ENCODE results near the gene NCKAP5L. TPM values are rescaled to one million over a fixed set of nuclear protein-coding genes. Genes with fewer than 3 reads are reported as not detected.
"Not testable (repeated sequence)": the region's sequence is repeated elsewhere in the genome, so short reads cannot be mapped to it uniquely, and the experiment has no call there.

Gene NCKAP5L
- total RNA-seq, 1 experiment from 2014 or later: 4.9 TPM

DNA sequence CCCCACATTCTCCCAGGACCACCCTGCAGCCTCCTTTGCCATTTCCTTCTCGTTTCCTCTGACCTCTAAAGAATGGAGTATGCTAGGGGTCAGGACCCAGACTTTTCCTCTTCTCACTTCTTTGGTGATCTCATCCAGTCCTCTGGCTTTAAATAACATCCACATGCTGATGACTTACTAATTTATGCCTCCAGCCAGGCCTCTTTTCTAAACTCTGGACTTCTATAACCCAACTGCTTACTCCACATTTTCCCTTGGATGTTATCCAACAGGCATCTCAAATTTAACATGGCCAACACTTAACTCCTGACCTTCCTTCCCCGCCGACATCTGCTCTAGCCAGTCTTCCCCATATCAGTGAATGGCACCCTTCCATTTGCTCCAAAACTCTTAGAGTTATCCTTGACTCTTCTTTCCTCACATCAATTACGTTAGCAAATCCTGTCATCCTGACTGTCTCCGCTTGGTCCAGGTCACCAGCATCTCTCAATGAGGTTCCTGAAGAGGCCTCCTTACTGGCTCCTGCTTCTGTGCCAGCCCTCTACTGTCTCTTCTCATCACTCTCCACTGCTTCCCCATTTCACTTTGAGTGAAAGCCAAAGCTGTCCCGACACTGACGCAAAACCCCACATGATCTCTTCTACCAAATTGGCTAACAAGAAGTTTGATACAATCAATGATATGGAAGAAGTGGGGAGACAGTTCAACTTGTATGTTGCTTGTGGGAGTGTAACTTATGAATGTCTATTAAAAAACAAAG is 44.1 kb downstream of the NCKAP5L start:
- DNase-seq (ENCODE audit: low spot score): peak; percentile 27

DNA sequence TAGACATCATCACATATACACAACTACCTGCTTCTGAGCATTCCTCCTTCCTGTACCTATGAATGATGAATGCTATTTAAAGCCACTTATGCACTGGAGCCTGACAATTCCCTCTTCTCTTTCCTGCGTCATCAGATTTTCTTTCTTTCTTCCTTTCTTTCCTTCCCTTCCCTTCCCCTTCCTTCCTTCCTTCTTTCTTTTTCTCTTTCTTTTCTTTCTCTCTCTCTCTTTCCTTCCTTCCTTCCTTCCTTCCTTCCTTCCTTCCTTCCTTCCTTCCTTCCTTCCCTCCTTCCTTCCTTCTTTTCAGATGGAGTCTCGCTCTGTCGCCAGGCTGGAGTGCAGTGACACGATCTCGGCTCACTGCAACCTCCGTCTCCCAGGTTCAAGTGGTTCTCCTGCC is 47.3 kb downstream of the NCKAP5L start:
- not testable (repeated sequence) for DNase-seq (ENCODE audit: low spot score)

DNA sequence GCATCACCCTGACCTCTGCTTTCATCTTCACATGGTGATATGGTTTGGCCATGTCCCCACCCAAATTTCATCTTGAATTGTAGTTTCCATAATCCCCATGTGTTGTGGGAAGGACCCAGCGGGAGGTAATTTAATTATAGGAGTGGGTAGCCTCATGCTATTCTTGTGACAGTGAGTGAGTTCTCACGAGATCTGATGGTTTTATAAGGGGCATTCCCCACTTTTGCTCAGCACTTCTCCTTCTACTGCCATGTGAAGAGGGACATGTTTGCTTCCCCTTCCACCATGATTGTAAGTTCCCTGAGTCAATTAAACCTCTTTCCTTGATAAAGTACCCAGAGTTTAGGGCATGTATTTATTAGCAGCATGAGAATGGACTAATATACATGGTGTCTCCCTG is 48.6 kb downstream of the NCKAP5L start:
- DNase-seq (ENCODE audit: low spot score): no peak

- peak; percentile 53 for DNase-seq (ENCODE audit: low spot score)
Observed at GRCh38 chr12:49777800-49778748, 50.1 kb downstream of the NCKAP5L start.

GRCh38 chr12:49777341-49777740 is 50.9 kb downstream of the NCKAP5L start:
- DNase-seq (ENCODE audit: low spot score): no peak

DNA sequence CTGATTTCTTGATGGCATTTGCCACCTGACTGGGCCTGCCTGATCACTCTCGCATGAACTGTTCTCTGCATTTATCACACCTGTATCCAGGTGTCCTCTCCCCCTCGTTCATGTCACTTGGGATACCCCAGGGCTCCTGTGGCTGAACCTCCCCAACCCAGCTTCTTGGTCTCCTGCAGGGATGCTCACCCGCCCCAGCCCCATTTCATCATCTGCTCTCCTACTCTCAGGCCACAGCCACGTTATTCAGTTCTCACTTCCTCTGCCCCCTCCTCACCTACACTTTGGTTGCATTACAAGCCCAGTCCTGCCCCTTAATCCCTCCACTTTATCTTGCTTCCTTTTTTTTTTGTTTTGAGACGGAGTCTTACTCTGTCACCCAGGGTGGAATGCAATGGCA is 51.4 kb downstream of the NCKAP5L start:
- no peak for DNase-seq (ENCODE audit: low spot score)

- DNase-seq (ENCODE audit: low spot score): peak; percentile 66
Observed at GRCh38 chr12:49776413-49776812, 51.8 kb downstream of the NCKAP5L start.

- not testable (repeated sequence) for DNase-seq (ENCODE audit: low spot score)
Observed at GRCh38 chr12:49773102-49773501, 55.1 kb downstream of the NCKAP5L start.

GRCh38 chr12:49767333-49767732 is 60.9 kb downstream of the NCKAP5L start:
- DNase-seq (ENCODE audit: low spot score): no peak

DNA sequence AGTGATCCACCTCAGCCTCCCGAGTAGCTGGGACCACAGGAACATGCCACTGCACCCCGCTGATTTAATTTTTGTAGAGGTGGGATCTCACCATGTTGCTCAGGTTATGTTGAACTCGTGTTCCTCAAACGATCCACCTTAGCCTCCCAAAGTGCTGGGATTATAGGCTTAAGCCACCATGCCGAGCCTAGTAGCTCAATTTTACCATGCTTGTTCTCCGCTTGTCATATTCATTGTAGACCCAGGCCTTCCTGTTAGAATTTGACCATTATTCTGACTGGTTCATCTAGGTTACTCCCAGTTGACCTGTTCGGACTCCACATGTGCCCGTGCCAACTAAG is 62.1 kb downstream of the NCKAP5L start:
- no peak for DNase-seq (ENCODE audit: low spot score)

DNA sequence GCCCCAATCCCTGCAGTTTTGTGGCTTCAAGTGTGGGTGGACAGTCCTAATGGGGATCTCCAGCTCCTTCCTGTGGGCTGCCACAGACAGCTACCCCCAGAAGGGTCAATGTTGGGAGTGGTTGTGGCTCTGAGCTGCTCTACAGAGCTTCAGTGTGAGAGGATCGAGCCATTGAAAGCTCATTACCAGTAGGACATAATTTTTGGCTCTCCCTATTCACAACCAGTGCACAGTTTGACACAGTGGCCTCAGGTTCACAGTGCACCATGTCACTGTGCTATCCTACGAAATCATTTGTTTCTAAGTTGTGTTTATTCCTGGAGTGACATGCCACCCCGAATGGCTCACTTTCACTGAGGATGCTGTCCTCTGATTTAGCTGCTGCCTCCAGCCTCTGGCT is 64.1 kb downstream of the NCKAP5L start:
- DNase-seq (ENCODE audit: low spot score): no peak

GRCh38 chr12:49763006-49763591 is 65.1 kb downstream of the NCKAP5L start:
- DNase-seq (ENCODE audit: low spot score): peak; percentile 41

- DNase-seq (ENCODE audit: low spot score): no peak
Observed at GRCh38 chr12:49762468-49762847, 65.8 kb downstream of the NCKAP5L start.

DNA sequence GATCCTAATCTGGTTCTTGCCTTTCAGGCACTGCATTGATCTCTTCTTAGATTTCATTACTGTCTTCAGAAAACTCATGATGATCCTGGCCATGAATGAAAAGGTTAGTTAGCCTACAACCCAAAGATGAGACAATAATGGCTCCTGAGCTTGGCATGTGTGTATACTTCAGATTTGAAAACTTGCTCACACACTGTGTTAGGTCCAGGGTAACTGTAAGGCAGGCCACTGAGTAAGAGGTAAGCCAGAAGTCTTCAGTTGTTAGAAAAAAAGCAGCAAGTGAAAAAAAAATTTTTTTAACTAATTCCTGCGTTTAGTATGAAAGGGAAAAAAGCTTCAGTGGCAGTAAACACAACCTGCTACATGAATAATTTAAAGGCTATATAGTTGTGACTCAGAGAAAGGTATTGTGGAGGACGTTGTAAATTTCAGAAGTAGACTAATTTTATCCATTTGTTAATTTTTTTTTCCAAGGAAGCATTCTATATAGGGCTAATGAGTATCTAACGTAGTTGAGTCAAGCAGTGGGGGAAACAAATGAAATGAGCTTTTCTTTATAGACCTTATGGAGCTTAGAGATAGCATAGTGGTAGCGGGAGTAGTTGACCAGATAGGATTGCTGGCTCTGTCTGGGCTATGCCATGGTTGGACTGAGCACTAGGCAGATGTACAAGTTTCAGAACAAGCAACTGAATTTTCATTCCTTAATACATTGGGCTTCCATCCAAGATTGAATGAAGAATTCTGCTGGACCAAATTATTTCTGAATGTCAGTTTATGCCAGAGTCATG is 66.3 kb downstream of the NCKAP5L start:
- no peak for DNase-seq (ENCODE audit: low spot score)

DNA sequence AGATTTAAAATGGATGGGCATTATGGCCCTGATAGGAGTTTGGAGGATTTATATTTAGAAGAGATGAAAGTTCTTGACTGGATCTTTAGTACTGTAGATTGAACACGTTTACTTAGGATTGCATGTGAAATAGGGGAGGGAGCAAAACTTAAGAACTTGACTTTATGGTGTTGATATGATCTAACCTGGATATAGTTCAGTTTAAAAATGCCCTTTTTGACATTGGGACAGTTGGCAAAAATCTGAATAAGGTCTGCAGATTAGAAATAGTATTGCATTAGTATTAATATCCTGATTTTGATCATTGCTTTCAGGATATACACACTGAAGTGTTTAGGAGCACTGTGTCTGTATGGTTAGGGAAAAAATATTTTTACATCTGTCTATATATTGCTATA is 77.2 kb downstream of the NCKAP5L start:
- no peak for DNase-seq (ENCODE audit: low spot score)

DNA sequence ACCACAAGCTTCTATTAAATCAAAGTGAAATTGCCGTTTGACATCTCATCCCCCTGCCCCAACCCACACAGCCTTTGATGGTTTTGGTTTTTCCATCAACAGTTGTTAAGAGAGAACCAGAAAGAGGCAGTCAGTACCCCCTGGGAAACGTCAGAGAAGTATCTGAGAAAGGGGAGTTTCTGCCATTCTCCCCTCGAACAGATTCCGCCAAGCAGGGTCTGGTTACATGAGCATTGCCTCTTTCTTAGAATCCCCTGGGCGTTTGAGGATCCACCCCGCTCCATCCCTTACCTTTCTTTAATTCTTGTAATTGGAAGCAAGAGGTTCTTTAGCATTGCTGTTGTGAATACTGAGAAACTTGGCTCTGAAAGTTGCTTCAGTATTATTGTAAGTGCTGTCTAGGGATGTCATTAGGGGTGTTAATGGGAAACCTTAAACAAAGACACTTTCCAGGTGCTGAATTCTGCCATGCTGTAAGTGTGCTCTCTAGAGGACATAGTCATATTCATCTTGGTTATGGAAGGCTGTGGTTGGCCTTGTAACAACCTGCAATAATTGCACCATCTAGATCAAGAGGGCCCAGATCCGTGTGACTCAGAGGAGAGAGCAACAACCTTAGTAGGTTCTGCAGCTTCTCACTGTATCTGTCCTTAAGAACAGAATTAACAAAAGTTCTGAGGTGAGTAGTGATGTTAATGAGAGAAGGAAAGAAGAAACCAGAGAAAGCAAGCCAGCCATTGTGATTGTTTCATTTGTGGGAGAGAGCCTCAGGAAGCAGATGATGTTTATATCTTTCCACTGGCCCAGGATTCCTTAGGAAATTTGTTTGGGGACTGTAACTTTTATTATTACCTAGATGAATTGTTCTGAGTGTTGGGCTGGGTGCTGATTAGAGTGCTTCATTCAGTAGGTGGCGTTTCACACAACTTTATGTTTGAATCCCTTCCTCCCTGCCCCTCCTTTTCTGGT is 77.9 kb downstream of the NCKAP5L start:
- DNase-seq (ENCODE audit: low spot score): peak; percentile 30

- no peak for DNase-seq (ENCODE audit: low spot score)
Observed at GRCh38 chr12:49748800-49749199, 79.4 kb downstream of the NCKAP5L start.

DNA sequence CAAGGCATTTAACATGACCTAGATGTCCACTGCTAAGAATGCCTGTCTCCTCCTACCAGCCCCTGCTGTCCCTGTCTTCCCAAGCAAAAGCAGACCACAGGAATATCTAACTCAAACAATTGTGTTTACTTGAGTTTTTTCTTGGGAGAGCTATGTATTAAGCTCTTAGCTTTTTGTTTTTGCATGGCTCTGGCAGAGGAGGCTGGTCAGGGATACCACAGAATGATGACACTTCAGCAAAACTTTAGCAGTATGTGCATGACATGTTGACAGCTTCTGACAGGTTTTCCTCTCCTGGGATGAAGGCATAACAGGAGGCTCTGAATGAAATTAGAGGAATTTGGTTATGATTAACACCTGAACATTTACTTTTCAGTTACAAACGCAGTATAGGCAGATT is 79.9 kb downstream of the NCKAP5L start:
- no peak for DNase-seq (ENCODE audit: low spot score)

DNA sequence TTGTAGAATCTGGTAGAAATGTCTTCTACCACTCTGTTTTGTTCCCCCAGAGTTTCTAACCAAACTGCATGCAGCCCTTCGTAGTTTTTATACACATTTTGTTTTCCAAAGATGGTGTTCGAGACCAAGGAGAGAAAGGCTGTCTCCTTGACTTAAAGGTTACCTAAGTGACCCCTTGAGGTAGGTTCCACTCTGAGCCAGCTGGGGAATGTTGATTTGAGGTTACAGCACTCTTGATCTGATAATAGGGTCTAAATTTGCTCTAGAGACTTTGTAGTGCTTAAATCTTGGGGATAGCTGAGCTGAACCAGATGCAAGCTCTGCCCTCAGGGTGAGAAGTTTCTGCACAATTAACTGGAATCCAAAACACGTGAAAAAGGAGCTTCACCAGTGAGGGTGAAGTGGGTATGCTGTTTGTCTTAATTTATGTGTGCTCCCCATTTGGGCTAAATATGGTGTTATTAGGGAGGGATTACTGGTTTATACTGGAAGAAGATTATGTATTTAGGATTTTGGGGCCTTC is 83.8 kb downstream of the NCKAP5L start:
- DNase-seq (ENCODE audit: low spot score): no peak

DNA sequence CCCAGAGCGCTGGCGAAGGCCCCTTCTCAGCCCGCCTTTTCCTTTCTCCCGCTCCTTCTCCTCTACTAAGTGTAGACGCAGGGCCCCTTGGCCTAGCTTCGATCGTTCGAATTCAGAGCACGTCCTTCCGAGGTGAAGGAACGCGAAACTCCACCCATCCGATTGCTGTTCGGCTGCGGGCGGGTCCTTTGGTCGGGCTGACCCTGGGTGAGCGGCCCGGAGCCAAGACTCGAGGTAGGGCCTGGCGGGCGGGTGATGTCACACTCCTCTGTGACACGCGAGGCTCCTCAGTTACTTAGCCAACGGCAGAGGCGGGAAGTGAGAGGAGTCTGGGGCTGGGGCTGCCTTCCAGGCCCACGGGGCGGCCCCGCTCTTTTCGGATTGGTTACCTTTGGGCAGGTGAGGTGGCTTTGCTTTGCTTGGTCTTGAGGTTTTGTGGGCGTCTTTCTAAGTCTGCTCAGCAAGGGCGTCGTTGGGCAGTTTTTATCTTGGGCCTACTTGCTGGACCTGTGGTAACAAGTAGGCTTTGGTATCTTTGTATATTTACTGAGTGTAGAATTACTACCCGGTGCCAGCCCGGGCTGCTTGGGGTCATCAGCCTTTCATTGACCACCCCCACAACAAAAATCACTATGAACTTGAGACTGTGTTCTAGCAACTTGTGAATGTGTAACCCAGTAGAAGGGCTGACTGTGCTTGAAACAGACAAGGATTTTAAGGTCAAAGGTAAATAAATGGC is 86.2 kb downstream of the NCKAP5L start:
- DNase-seq (ENCODE audit: low spot score): peak; percentile 86

Data from H4 (cell line).